Activated T-cell treated with anti-CD3 and anti-CD28 coated beads, Interleukin-2, amount 50 U/mL, for 72 hours (primary cell): Measurements from ENCODE around the gene CHRNG. TPM values are rescaled to one million over a fixed set of nuclear protein-coding genes. Genes with fewer than 3 reads are reported as not detected.

Source experiments
- ATAC-seq, 2 donors: fragments of 150-1000 bp; cut with Tn5 transposase; replicated peaks in 1 of 2; 2 replicates each; pipeline ENCODE4 v1.10.0; 2021; ENCODE audit warnings: moderate library complexity in 2 of 2, mild to moderate bottlenecking in 1 of 2
- DNase-seq, 2 donors: peaks; one replicate each; pipeline ENCODE4 v3.0.0; 2021 to 2022; ENCODE audit warnings: mixed read lengths in 1 of 2
- H3K27ac Mint-ChIP-seq: one replicate; pipeline ENCODE4 v1.8.0; 2022; ENCODE audit warnings: mild to moderate bottlenecking, moderate library complexity, mixed read lengths
- H3K27me3 Mint-ChIP-seq: one replicate; pipeline ENCODE4 v1.8.0; 2022; ENCODE audit warnings: low read depth, mixed read lengths
- H3K36me3 Mint-ChIP-seq, 2 donors: one replicate each; pipeline ENCODE4 v1.8.0; 2022; ENCODE audit warnings: mixed read lengths in 2 of 2, mild to moderate bottlenecking in 1 of 2; ENCODE audit not compliant: insufficient read depth in 2 of 2
- H3K4me1 Mint-ChIP-seq: one replicate; pipeline ENCODE4 v1.8.0; 2022; ENCODE audit warnings: low read depth, mixed read lengths
- H3K4me3 Mint-ChIP-seq, 2 donors: one replicate each; pipeline ENCODE4 v1.8.0; 2022; ENCODE audit warnings: mild to moderate bottlenecking in 2 of 2, mixed read lengths in 2 of 2, moderate library complexity in 2 of 2
- H3K9me3 Mint-ChIP-seq, 2 donors: one replicate each; pipeline ENCODE4 v1.8.0; 2022; ENCODE audit warnings: mixed read lengths in 2 of 2
- total RNA-seq, 2 donors: library from RNA; stranded (reverse); gene quantifications; one replicate each; pipeline ENCODE4 v1.2.3, GENCODE V29; 2022

Gene CHRNG
- not detected for total RNA-seq

- ATAC-seq = peak in 1 of 2 donors; percentile 16
- H3K9me3 Mint-ChIP-seq = no peaks in the 10 kb centered on the region
- no peak for DNase-seq
- no peak within 1 kb of the TSS for H3K27ac Mint-ChIP-seq
- no peaks in the 10 kb centered on the region for H3K36me3 Mint-ChIP-seq
- no peak within 1 kb of the TSS for H3K4me3 Mint-ChIP-seq
- H3K27me3 Mint-ChIP-seq = peaks cover 20% of the 10 kb centered on the region
- peaks cover 5% of the 10 kb centered on the region for H3K4me1 Mint-ChIP-seq
Measured at GRCh38 chr2:232539298-232540231, at the start of gene CHRNG. Gene CHRNG (plus strand): TSS chr2:232539692. CDS start chr2:232539748, 56 bp downstream.

GRCh38 chr2:232490221-232491138 is 49.0 kb upstream of the CHRNG start:
- Mint-ChIP-seq H3K4me1 (no peaks in the 10 kb centered on the region), H3K27me3 (peaks cover 20% of the 10 kb centered on the region), H3K27ac (no peak overlapping the region), H3K9me3 (no peaks in the 10 kb centered on the region), H3K36me3 (no peaks in the 10 kb centered on the region), H3K4me3 (no peak overlapping the region)
- DNase-seq = no peak
- no peak for ATAC-seq

- DNase-seq (no peak), ATAC-seq (no peak)
- no peaks in the 10 kb centered on the region for H3K4me1 Mint-ChIP-seq
- peaks cover 18% of the 10 kb centered on the region for H3K27me3 Mint-ChIP-seq
- no peak overlapping the region for H3K4me3 Mint-ChIP-seq
- H3K27ac Mint-ChIP-seq = no peak overlapping the region
- no peaks in the 10 kb centered on the region for H3K36me3 Mint-ChIP-seq
- H3K9me3 Mint-ChIP-seq = no peaks in the 10 kb centered on the region
Measured at GRCh38 chr2:232491139-232491780, 48.2 kb upstream of the CHRNG start.

GRCh38 chr2:232492236-232492848 is 47.1 kb upstream of the CHRNG start:
- H3K9me3 Mint-ChIP-seq = no peaks in the 10 kb centered on the region
- no peak overlapping the region for H3K27ac Mint-ChIP-seq
- no peak for DNase-seq
- no peaks in the 10 kb centered on the region for H3K36me3 Mint-ChIP-seq
- no peaks in the 10 kb centered on the region for H3K4me1 Mint-ChIP-seq
- H3K27me3 Mint-ChIP-seq = peaks cover 18% of the 10 kb centered on the region
- H3K4me3 Mint-ChIP-seq = no peak overlapping the region
- no peak for ATAC-seq

- H3K4me1 Mint-ChIP-seq = no peaks in the 10 kb centered on the region
- peaks cover 18% of the 10 kb centered on the region for H3K27me3 Mint-ChIP-seq
- H3K4me3 Mint-ChIP-seq = no peak overlapping the region
- H3K9me3 Mint-ChIP-seq = no peaks in the 10 kb centered on the region
- H3K27ac Mint-ChIP-seq = no peak overlapping the region
- no peak for DNase-seq
- H3K36me3 Mint-ChIP-seq = no peaks in the 10 kb centered on the region
- no peak for ATAC-seq
Measured at GRCh38 chr2:232492963-232493700, 46.4 kb upstream of the CHRNG start.

GRCh38 chr2:232493701-232494474 is 45.6 kb upstream of the CHRNG start:
- Mint-ChIP-seq H3K9me3 (no peaks in the 10 kb centered on the region), H3K27ac (no peak overlapping the region), H3K4me3 (no peak overlapping the region), H3K36me3 (no peaks in the 10 kb centered on the region), H3K4me1 (no peaks in the 10 kb centered on the region), H3K27me3 (peaks cover 17% of the 10 kb centered on the region)
- ATAC-seq (no peak), DNase-seq (no peak)

GRCh38 chr2:232494542-232494941 is 45.0 kb upstream of the CHRNG start:
- no peak for DNase-seq
- Mint-ChIP-seq H3K4me1 (no peaks in the 10 kb centered on the region), H3K4me3 (no peak overlapping the region), H3K36me3 (no peaks in the 10 kb centered on the region), H3K27me3 (peaks cover 10% of the 10 kb centered on the region), H3K9me3 (no peaks in the 10 kb centered on the region), H3K27ac (no peak overlapping the region)
- no peak for ATAC-seq

GRCh38 chr2:232495292-232495691 is 44.2 kb upstream of the CHRNG start:
- DNase-seq = no peak
- ATAC-seq = no peak
- H3K4me1 Mint-ChIP-seq = no peaks in the 10 kb centered on the region
- peaks cover 8% of the 10 kb centered on the region for H3K27me3 Mint-ChIP-seq
- no peak overlapping the region for H3K27ac Mint-ChIP-seq
- no peaks in the 10 kb centered on the region for H3K36me3 Mint-ChIP-seq
- H3K4me3 Mint-ChIP-seq = no peak overlapping the region
- no peaks in the 10 kb centered on the region for H3K9me3 Mint-ChIP-seq

GRCh38 chr2:232496501-232497270 is 42.8 kb upstream of the CHRNG start:
- no peaks in the 10 kb centered on the region for H3K36me3 Mint-ChIP-seq
- no peak overlapping the region for H3K4me3 Mint-ChIP-seq
- peaks cover 12% of the 10 kb centered on the region for H3K27me3 Mint-ChIP-seq
- no peaks in the 10 kb centered on the region for H3K9me3 Mint-ChIP-seq
- ATAC-seq = no peak
- H3K4me1 Mint-ChIP-seq = no peaks in the 10 kb centered on the region
- DNase-seq = no peak
- H3K27ac Mint-ChIP-seq = no peak overlapping the region

GRCh38 chr2:232497348-232497747 is 42.1 kb upstream of the CHRNG start:
- H3K4me3 Mint-ChIP-seq = no peak overlapping the region
- H3K4me1 Mint-ChIP-seq = peaks cover 1% of the 10 kb centered on the region

GRCh38 chr2:232498452-232498851 is 41.0 kb upstream of the CHRNG start:
- ATAC-seq (no peak), DNase-seq (no peak)
- Mint-ChIP-seq H3K4me3 (no peak overlapping the region), H3K27me3 (peaks cover 18% of the 10 kb centered on the region), H3K4me1 (peaks cover 5% of the 10 kb centered on the region), H3K27ac (no peak overlapping the region), H3K9me3 (no peaks in the 10 kb centered on the region), H3K36me3 (no peaks in the 10 kb centered on the region)

More at GRCh38 chr2:232497348-232497747, 42.1 kb upstream of the CHRNG start:
- Mint-ChIP-seq H3K27me3 (peaks cover 14% of the 10 kb centered on the region), H3K9me3 (no peaks in the 10 kb centered on the region), H3K36me3 (no peaks in the 10 kb centered on the region), H3K27ac (no peak overlapping the region)
- ATAC-seq (no peak), DNase-seq (no peak)
